Epithelial cell of proximal tubule (primary cell): ENCODE data around the gene CLIC3. TPM values are rescaled to one million over a fixed set of nuclear protein-coding genes. Genes with fewer than 3 reads are reported as not detected.

Source experiments
- DNase-seq: peaks from one replicate; pipeline ENCODE4 v3.0.0-alpha.2; 2011; ENCODE audit warnings: low read depth
- H3K4me3 ChIP-seq: 2 replicates; pipeline ENCODE4 v1.5.1; 2011; ENCODE audit warnings: low read depth, mild to moderate bottlenecking, low read length
- total RNA-seq: library from RNA; depleted of rRNA; stranded (reverse); fragments of >200 nt; gene quantifications from 2 replicates; pipeline ENCODE4 v1.2.3, GENCODE V29; 2015
- TF ChIP-seq, protein P1 (sequence below): conservative IDR thresholded peaks from 2 replicates; pipeline ENCODE4 v1.5.1; 2012; ENCODE audit warnings: low read depth, mild to moderate bottlenecking, low read length

Gene CLIC3
- total RNA-seq, 1 donor from 2014 or later, result 2.4 TPM

DNA sequence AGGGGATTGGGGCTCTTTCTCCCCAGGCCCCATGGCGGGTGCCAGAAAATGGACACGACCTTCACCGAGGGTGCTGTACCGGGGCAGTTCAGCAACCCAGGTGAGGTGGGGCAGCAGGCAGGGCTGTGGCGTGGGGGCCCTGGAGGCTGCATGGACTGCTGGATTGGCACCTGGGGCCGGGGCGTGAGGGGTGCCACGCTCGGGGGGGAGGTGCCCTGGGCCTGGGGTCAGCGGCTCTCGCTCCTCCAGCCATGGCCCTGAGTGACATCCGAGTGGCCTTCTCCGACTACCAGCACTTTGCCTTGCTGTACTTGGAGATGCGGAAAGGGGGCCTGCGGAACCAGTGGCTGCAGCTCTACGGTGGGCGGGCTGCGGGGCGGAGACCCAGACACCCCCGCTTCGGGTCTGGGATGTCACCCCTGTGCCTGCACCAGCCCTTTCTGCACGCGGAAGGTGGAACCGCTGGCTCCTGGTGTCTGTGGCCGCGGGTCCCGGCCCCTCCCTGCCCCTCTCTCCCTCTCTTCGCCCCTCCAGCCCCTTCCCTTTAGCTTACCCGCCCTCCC lies 11.8 kb downstream of the CLIC3 start:
- no peak for DNase-seq
- TF ChIP-seq, protein P1, sequence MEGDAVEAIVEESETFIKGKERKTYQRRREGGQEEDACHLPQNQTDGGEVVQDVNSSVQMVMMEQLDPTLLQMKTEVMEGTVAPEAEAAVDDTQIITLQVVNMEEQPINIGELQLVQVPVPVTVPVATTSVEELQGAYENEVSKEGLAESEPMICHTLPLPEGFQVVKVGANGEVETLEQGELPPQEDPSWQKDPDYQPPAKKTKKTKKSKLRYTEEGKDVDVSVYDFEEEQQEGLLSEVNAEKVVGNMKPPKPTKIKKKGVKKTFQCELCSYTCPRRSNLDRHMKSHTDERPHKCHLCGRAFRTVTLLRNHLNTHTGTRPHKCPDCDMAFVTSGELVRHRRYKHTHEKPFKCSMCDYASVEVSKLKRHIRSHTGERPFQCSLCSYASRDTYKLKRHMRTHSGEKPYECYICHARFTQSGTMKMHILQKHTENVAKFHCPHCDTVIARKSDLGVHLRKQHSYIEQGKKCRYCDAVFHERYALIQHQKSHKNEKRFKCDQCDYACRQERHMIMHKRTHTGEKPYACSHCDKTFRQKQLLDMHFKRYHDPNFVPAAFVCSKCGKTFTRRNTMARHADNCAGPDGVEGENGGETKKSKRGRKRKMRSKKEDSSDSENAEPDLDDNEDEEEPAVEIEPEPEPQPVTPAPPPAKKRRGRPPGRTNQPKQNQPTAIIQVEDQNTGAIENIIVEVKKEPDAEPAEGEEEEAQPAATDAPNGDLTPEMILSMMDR, result no peak
- no peak overlapping the region for H3K4me3 ChIP-seq

DNA sequence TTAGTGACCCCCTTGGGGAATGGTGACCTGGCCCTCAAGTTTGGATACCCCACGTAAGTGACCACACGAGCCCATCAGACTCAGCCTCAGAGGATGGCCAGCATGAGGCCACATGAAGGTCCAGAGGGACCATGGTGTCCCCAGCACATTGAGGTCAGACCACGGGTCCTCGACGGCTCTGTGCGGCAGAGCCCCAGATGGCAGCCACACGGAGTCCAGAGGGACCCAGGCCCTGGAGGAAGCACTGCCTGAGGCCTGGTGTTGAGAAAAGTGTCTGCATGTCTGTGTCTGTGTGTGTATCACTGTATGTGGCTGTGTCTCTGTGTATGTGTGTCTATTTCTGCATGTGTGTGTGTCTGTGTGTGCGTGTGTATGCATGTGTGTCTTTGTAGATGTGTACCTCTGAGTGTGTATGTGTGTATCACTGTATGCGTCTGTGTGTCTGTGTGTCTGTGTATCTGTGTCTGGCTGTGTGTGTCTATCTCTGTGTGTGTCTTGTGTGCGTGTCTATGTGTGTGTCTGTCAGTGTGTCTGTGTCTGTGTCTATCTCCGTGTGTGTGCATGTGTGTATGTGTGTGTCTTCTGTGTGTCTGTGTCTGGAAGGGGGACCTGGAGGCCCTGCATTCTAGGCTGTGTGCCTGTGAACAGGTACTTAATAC lies 12.6 kb downstream of the CLIC3 start:
- TF ChIP-seq, protein P1, result no peak
- DNase-seq, result no peak
- H3K4me3 ChIP-seq, result no peak overlapping the region

DNA sequence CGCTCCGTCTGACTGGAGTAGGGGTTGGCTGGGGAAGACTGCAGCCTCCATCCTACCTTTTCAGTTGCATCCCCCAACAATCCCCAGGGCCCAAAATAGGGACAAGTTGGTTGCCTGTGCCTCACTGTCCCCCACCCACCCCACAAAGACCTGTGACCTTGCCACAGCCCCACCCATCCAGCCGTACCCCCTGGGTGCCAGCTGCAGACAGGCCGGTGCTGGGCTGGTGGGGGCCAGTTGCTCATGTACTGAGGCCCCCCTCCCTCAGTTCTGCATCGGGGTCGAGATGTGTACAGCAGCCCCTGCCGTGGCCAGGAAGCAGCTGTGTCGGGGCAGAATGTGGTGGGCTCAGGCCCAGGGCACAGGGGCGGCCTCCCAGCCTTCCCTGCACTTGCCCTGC lies 13.2 kb downstream of the CLIC3 start:
- TF ChIP-seq, protein P1, result no peak
- no peak for DNase-seq
- H3K4me3 ChIP-seq, result no peak overlapping the region

DNA sequence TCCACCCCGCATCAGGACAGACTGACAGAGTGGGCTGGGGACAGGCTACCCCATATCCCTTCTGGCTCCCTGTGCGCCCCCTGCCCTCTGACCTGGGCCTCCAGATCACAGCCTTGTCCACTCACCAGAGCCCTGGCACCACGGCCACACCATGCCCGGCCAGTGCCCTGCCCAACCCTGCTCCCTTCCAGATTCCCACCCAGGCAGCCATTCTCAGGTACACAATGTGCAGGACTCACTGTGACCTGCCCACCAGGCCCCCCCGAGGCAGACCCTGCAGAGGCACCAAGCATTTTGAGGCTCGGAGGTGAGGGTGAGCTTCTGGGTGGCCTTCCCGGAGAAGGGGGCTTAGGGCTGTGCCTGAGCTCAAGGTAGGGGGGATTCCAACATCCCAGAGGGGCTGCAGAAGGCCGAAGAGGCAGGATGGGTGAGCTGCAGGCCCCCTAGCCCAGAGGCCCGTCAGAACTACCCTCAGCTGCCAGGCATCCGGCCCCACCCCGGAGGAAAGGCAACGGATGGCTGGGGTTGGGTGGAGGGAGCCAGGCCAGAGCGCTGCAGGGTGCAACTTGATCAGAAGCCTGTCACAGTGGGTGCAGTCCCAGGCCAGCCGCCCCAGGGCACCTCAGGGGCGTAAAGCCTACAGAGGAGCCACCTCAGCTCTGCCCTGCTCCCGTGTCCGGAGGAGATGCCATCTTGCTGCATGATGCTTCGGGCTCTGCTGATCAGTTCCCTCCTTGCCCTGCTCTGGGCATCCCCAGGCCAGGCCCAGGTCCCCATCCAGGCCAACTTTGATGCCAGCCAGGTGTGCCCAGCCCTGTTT lies 13.9 kb downstream of the CLIC3 start, which contains the start of gene LCNL1:
Gene LCNL1 (plus strand): TSS at position 762 of the 820 bp plus-strand sequence. CDS start 594 bp downstream, outside the sequence.
- TF ChIP-seq, protein P1, result no peak
- H3K4me3 ChIP-seq, result no peak within 1 kb of the TSS
- DNase-seq, result no peak

DNA sequence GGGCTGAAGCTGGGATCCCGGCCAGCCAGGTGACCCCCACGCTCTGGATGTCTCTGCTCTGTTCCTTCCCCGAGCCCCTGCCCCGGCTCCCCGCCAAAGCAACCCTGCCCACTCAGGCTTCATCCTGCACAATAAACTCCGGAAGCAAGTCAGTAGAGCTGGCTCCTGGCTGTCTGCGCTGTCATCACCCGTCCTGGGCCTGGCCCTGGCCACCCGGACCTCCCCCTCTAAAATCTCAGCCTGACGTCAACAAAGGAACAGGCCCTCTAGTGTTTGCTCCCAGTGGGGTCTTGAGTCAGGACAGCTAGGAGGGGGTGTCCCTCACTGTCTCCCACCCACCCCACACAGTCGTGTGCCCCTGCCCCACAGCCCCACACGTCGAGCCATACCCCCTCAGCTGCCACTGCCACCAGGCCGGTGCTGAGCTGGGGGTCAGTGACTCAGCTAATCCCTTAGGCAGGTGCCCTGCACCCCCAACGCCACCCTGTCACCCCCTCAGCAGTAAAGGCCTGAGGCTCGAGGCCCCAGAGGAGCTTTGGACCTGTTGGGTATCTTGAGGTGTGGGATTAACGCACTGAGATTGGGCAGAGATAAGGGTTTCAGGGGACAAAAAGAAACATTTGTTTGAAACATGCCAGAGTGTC lies 14.7 kb downstream of the CLIC3 start:
- DNase-seq, result no peak
- TF ChIP-seq, protein P1, result no peak
- H3K4me3 ChIP-seq, result no peak overlapping the region

DNA sequence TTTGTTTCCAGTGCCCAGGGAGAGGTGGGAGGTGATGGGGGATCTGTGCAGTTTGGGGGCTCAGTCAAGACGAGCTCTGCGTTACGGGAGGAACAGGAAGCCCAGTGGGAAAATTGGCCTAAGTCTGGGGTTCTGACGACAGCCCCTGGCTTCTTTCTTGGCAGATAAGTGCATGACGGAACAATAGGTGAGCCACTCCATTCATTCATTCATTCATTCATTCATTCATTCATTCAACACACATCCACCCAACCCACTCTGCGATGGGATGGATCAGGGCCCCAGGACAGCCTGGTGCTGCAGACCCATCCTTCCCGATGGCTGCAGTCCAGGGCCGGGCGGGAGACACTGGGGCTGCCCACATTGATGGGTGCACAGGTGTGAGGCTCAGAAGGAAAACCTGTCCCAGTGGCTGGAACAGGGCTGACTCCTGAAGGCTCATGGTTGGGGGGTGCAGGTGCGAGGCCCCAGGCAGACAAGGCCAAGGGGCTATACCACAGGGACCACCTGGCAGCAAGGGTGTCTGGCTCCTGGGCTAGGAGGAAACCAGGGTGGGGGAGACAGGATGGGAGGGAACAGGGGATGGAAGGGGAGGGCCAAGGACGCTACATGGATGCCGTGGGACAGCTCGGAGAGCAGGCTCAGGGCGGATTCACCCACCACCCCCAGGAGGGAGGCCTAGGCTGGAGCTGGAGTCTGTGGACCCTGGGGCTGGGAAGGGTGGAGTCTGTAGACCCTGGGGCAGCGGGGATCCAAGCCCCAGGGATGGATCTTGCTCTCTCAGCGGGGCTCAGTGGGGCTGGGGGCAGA lies 15.5 kb downstream of the CLIC3 start:
- TF ChIP-seq, protein P1, result no peak
- DNase-seq, result no peak
- no peak overlapping the region for H3K4me3 ChIP-seq
